DOHH2 (cell line): ENCODE measurements around the gene EIPR1.

Experiments used
- H3F3A ChIP-seq: fragments of 200-600 bp; sonication (generic), shearing (Covaris generic); 2 replicates; pipeline ENCODE4 v1.6.0; 2016; ENCODE audit warnings: antibody characterized with exemption, mild to moderate bottlenecking; ENCODE audit not compliant: control insufficient read depth, insufficient read depth
- H3K27ac ChIP-seq: fragments of 200-600 bp; sonication (generic); 2 replicates; pipeline ENCODE4 v1.5.1; 2014; ENCODE audit warnings: low read depth, mild to moderate bottlenecking, low read length, moderate library complexity
- H3K27me3 ChIP-seq: fragments of 200-600 bp; sonication (generic); 2 replicates; pipeline ENCODE4 v1.6.1; 2014; ENCODE audit warnings: mild to moderate bottlenecking, low read length, mixed read lengths; ENCODE audit not compliant: control insufficient read depth
- H3K36me3 ChIP-seq: fragments of 200-600 bp; sonication (generic); 2 replicates; pipeline ENCODE4 v1.6.1; 2014; ENCODE audit warnings: mild to moderate bottlenecking, low read length, moderate library complexity, mixed read lengths; ENCODE audit not compliant: control insufficient read depth
- H3K4me1 ChIP-seq: fragments of 200-600 bp; sonication (generic); 2 replicates; pipeline ENCODE4 v1.6.1; 2014; ENCODE audit warnings: mild to moderate bottlenecking, low read length, mixed read lengths; ENCODE audit not compliant: control insufficient read depth
- H3K4me2 ChIP-seq: fragments of 200-600 bp; sonication (generic); 2 replicates; pipeline ENCODE4 v1.6.0; 2014; ENCODE audit warnings: mild to moderate bottlenecking, low read length, moderate library complexity
- H3K4me3 ChIP-seq: fragments of 200-600 bp; sonication (generic); 2 replicates; pipeline ENCODE4 v1.5.1; 2014; ENCODE audit warnings: mild to moderate bottlenecking, low read length, mixed read lengths
- H3K79me2 ChIP-seq: fragments of 200-600 bp; sonication (generic); 2 replicates; pipeline ENCODE4 v1.6.1; 2014; ENCODE audit warnings: mild to moderate bottlenecking, low read length, mixed read lengths; ENCODE audit not compliant: control insufficient read depth
- H3K9me2 ChIP-seq: fragments of 200-600 bp; sonication (generic); replicated peaks from 2 replicates; pipeline ENCODE4 v1.6.1; 2014; ENCODE audit warnings: mild to moderate bottlenecking, low read length, mixed read lengths; ENCODE audit not compliant: control insufficient read depth
- H3K9me3 ChIP-seq: fragments of 200-600 bp; sonication (generic); 2 replicates; pipeline ENCODE4 v1.6.1; 2014; ENCODE audit warnings: antibody characterized with exemption, low read length, mixed read lengths; ENCODE audit not compliant: control insufficient read depth, insufficient read depth
- H4K20me1 ChIP-seq: fragments of 200-600 bp; sonication (generic); 2 replicates; pipeline ENCODE4 v1.6.0; 2014; ENCODE audit warnings: low read depth, mild to moderate bottlenecking, antibody characterized with exemption, low read length, moderate library complexity; ENCODE audit not compliant: control insufficient read depth, insufficient read depth
- EZH2phosphoT487 ChIP-seq: fragments of 200-600 bp; sonication (generic); IDR thresholded peaks from 2 replicates; pipeline ENCODE4 v1.6.1; 2017; ENCODE audit warnings: borderline replicate concordance, mild to moderate bottlenecking, antibody characterized with exemption, low read length, moderate library complexity, mixed read lengths
- TF ChIP-seq, protein P1 (sequence below): fragments of 200-600 bp; sonication (generic); IDR thresholded peaks from one replicate; pipeline ENCODE4 v1.5.1; 2014; ENCODE audit warnings: antibody characterized with exemption, mild to moderate bottlenecking, low read depth, low read length; ENCODE audit not compliant: poor library complexity, severe bottlenecking

The EIPR1 gene

DNA sequence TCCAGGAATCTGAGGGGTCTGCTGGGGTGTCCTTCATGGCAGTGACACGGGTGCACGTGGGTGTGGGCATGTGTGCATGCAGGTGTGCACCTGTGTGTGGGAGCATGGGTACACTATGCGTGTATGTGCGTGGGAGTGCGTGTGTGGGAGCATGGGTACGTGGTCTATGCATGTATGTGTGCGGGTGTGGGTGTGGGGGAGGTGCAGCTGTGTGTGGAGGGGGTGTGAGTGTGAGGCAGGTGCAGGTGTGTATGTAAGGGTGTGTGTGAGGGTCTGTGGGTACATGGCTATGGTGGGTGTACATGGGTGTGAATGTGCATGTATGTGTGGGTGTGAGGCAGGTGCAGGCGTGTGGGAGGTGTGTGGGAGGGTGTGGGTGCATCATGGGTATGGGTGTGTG is 36.3 kb downstream of the EIPR1 start:
- H3K4me3 ChIP-seq = no peak overlapping the region
- no peaks in the 10 kb centered on the region for H3K4me1 ChIP-seq
- H3K36me3 ChIP-seq = peaks cover 2% of the 10 kb centered on the region
- H3K27me3 ChIP-seq = no peaks in the 10 kb centered on the region
- no peak for TF ChIP-seq EZH2phosphoT487
- TF ChIP-seq, protein P1, sequence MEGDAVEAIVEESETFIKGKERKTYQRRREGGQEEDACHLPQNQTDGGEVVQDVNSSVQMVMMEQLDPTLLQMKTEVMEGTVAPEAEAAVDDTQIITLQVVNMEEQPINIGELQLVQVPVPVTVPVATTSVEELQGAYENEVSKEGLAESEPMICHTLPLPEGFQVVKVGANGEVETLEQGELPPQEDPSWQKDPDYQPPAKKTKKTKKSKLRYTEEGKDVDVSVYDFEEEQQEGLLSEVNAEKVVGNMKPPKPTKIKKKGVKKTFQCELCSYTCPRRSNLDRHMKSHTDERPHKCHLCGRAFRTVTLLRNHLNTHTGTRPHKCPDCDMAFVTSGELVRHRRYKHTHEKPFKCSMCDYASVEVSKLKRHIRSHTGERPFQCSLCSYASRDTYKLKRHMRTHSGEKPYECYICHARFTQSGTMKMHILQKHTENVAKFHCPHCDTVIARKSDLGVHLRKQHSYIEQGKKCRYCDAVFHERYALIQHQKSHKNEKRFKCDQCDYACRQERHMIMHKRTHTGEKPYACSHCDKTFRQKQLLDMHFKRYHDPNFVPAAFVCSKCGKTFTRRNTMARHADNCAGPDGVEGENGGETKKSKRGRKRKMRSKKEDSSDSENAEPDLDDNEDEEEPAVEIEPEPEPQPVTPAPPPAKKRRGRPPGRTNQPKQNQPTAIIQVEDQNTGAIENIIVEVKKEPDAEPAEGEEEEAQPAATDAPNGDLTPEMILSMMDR = no peak
- no peaks in the 10 kb centered on the region for H4K20me1 ChIP-seq
- H3K79me2 ChIP-seq = no peaks in the 10 kb centered on the region
- no peaks in the 10 kb centered on the region for H3K9me3 ChIP-seq
- H3K9me2 ChIP-seq = no peaks in the 10 kb centered on the region
- no peak overlapping the region for H3K27ac ChIP-seq
- no peaks in the 10 kb centered on the region for H3F3A ChIP-seq
- no peak overlapping the region for H3K4me2 ChIP-seq

DNA sequence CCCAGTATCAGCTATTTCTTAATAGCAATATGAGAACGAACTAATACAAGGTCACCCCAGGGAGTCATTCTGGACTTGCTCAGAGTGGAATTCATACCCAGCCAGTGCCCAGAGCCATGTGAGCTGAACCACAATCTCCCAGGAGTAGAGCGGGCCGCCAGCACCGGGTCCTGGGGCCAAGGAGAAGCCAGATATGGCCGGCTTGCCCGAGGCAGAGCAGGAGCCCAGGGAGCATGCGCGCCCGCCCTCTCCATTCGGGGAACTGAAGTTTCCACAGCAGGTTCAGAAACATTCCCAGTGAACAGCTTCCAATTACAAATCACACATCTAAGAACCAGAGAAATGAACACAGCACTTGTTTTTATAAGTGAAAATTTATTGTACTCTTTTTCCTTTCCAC is 37.5 kb downstream of the EIPR1 start:
- H3K9me3 ChIP-seq = no peaks in the 10 kb centered on the region
- H3K79me2 ChIP-seq = no peaks in the 10 kb centered on the region
- no peak overlapping the region for H3K27ac ChIP-seq
- H3K27me3 ChIP-seq = no peaks in the 10 kb centered on the region
- H3K4me1 ChIP-seq = no peaks in the 10 kb centered on the region
- H3K4me2 ChIP-seq = no peak overlapping the region
- no peaks in the 10 kb centered on the region for H3K9me2 ChIP-seq
- H4K20me1 ChIP-seq = no peaks in the 10 kb centered on the region
- peaks cover 6% of the 10 kb centered on the region for H3K36me3 ChIP-seq
- no peak overlapping the region for H3K4me3 ChIP-seq
- TF ChIP-seq, protein P1 = no peak
- no peak for TF ChIP-seq EZH2phosphoT487
- H3F3A ChIP-seq = no peaks in the 10 kb centered on the region

GRCh38 chr2:3338340-3338739 is 39.3 kb downstream of the EIPR1 start:
- H3K4me3 ChIP-seq = no peak overlapping the region
- H3K27me3 ChIP-seq = no peaks in the 10 kb centered on the region
- H3K4me1 ChIP-seq = no peaks in the 10 kb centered on the region
- TF ChIP-seq, protein P1 = no peak
- TF ChIP-seq EZH2phosphoT487 = no peak
- no peaks in the 10 kb centered on the region for H4K20me1 ChIP-seq
- H3K27ac ChIP-seq = no peak overlapping the region
- H3K79me2 ChIP-seq = no peaks in the 10 kb centered on the region
- peaks cover 22% of the 10 kb centered on the region for H3K36me3 ChIP-seq
- no peak overlapping the region for H3K4me2 ChIP-seq
- no peaks in the 10 kb centered on the region for H3F3A ChIP-seq
- H3K9me3 ChIP-seq = no peaks in the 10 kb centered on the region
- H3K9me2 ChIP-seq = no peaks in the 10 kb centered on the region

DNA sequence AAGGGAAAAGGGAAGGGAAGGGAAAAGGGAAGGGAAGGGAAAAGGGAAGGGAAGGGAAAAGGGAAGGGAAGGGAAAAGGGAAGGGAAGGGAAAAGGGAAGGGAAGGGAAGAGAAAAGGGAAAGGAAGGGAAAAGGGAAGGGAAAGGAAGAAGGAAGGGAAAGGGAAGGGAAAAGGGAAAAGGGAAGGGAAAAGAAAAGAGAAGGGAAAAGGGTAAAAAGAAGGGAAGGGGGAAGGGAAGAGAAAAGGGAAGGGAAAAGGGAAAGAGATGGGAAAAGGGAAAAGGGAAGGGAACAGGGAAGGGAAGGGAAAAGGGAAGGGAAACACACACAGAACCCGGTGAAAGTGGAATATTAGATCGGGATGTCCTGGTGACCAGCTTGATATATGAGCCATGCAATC is 40.8 kb downstream of the EIPR1 start:
- Histone ChIP-seq H3K79me2 (no peaks in the 10 kb centered on the region), H3K27me3 (no peaks in the 10 kb centered on the region), H3K4me1 (no peaks in the 10 kb centered on the region), H3K9me2 (no peaks in the 10 kb centered on the region), H3K9me3 (no peaks in the 10 kb centered on the region), H3K36me3 (peaks cover 34% of the 10 kb centered on the region), H3K4me2 (no peak overlapping the region), H3K4me3 (no peak overlapping the region), H3F3A (no peaks in the 10 kb centered on the region), H3K27ac (no peak overlapping the region), H4K20me1 (no peaks in the 10 kb centered on the region)
- TF ChIP-seq, protein P1 = no peak
- no peak for TF ChIP-seq EZH2phosphoT487
